Measurements from ENCODE around the gene COQ8B.
A peak's percentile ranks its signal among the peaks of the same experiment; 100 is the strongest.
"Not testable (repeated sequence)": the region's sequence is repeated elsewhere in the genome, so short reads cannot be mapped to it uniquely, and the experiment has no call there.

Gene COQ8B

GRCh38 chr19:40663695-40664692, 52.7 kb downstream of the COQ8B start:
- DNase-seq = no peak

- peak; percentile 93 for DNase-seq
These were observed 53.6 kb downstream of the COQ8B start for GRCh38 chr19:40662925-40663694.

GRCh38 chr19:40661616-40662015, 55.1 kb downstream of the COQ8B start:
- DNase-seq = no peak

- DNase-seq = no peak
These were observed 57.1 kb downstream of the COQ8B start for GRCh38 chr19:40659566-40659965.

GRCh38 chr19:40659116-40659515, 57.6 kb downstream of the COQ8B start:
- no peak for DNase-seq

GRCh38 chr19:40658031-40658430, 58.7 kb downstream of the COQ8B start:
- no peak for DNase-seq

- not testable (repeated sequence) for DNase-seq
These were observed 61.0 kb downstream of the COQ8B start for GRCh38 chr19:40655684-40656083.

- not testable (repeated sequence) for DNase-seq
These were observed 64.4 kb downstream of the COQ8B start for GRCh38 chr19:40652303-40652702.

GRCh38 chr19:40650749-40651305, 65.9 kb downstream of the COQ8B start:
- peak; percentile 70 for DNase-seq

GRCh38 chr19:40649903-40650675, 66.6 kb downstream of the COQ8B start:
- not testable (repeated sequence) for DNase-seq

GRCh38 chr19:40646743-40647254, 69.9 kb downstream of the COQ8B start:
- DNase-seq = no peak

GRCh38 chr19:40642757-40643305, 73.9 kb downstream of the COQ8B start:
- no peak for DNase-seq

GRCh38 chr19:40642051-40642706, 74.5 kb downstream of the COQ8B start:
- DNase-seq = no peak
